ENCODE results near the gene MISP3.

Gene MISP3

DNA sequence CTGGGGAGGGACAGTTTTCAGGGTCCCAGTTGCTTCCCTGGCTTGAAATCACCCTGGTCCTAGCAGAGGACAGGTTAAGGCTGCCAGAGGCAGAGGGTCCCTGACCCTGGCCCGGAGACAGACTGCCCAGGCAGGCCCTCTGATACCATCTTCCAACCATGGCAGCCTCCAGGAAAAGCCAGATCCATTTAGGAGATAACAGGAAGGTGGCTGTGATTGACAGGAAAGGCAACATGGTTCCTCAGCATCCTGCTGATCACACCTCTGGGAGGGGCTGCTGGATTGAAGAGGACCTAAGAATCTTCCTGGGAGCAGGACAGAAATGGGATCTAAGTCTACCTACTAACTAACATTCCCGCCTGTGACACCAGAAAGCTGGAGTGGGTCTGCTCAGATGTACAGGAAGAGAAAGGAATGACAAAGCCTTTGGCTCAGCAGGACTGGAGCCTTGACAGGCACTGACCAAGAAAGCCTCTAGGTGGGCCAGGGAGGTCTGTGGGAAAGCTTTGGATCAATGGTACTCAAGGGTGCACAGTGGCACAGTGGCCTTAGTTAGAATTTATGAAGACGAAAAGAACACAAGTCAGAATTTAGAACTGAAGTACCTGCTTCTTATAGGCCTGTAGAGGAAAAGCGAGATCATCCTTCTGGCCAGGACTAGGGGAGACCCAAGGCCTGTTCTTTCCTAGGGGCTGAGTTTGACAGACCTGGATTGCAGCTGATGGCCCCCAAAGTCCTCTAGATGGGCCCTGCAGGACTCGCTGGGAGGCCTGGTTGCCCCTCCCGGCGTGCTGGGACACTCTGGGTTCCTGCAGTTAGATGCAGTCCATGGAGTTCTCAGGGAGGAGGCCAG lies 47.3 kb downstream of the MISP3 start:
- Histone ChIP-seq H3K9ac (ENCODE audit: low read depth, low read length) (no peak overlapping the region), H3K27me3 (ENCODE audit: insufficient read depth, low read length) (no peaks in the 10 kb centered on the region), H3K27ac (ENCODE audit: low read length) (no peak overlapping the region)

DNA sequence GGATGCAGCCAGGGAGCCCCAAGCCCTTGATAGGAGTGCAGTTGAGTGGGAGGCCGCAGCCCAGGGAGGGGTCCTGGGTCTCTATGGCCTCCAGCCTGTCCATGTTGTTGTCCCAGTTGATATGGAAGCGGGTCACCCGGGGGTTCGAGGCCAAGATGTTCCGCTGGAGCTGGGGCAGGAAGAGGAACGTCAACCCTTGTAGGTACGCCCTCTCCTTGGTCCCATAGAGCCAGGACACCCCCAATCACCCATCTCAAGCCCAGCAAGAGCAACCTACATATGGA lies 47.9 kb downstream of the MISP3 start:
- Histone ChIP-seq H3K27me3 (ENCODE audit: insufficient read depth, low read length) (no peaks in the 10 kb centered on the region), H3K4me1 (ENCODE audit: insufficient read depth, low read length) (peaks cover 10% of the 10 kb centered on the region; the same call in 1 of the 2 replicates), H3K9ac (ENCODE audit: low read depth, low read length) (no peak overlapping the region), H3K4me3 (ENCODE audit: low read length) (no peak overlapping the region), H3K9me3 (ENCODE audit: insufficient read depth, low read depth, low read length) (no peaks in the 10 kb centered on the region), H3K36me3 (ENCODE audit: insufficient read depth, low read depth, low read length) (peaks cover 29% of the 10 kb centered on the region), H3K27ac (ENCODE audit: low read length) (no peak overlapping the region)

More for the DNA sequence above, 47.3 kb downstream of the MISP3 start:
- Histone ChIP-seq H3K4me3 (ENCODE audit: low read length) (no peak overlapping the region), H3K4me1 (ENCODE audit: insufficient read depth, low read length) (peaks cover 10% of the 10 kb centered on the region; the same call in 1 of the 2 replicates), H3K9me3 (ENCODE audit: insufficient read depth, low read depth, low read length) (no peaks in the 10 kb centered on the region), H3K36me3 (ENCODE audit: insufficient read depth, low read depth, low read length) (peaks cover 23% of the 10 kb centered on the region)

DNA sequence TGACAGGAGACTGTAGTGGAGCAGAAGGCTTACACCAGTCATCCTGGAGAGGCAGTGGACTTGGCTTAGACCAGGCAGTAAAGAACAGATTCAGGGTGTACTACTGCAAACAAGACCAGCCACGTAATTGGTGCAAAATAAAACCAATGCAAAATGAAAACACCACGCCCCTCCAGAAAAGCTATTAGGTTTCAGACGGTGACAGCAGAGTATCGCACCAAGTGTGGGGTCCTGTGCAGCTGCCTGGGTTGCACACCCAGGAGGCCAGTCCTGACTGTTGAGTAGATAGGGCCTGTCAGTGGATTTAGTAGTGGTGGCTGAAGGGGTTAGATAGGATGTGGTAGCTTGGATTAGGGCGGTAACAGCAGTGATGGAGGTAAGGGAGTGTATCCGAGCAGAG lies 50.3 kb downstream of the MISP3 start:
- peaks cover 7% of the 10 kb centered on the region; the same call in 1 of the 2 replicates for H3K4me1 ChIP-seq (ENCODE audit: insufficient read depth, low read length)
- H3K4me3 ChIP-seq (ENCODE audit: low read length) = no peak overlapping the region
- H3K27ac ChIP-seq (ENCODE audit: low read length) = no peak overlapping the region
- no peaks in the 10 kb centered on the region for H3K27me3 ChIP-seq (ENCODE audit: insufficient read depth, low read length)
- no peaks in the 10 kb centered on the region for H3K9me3 ChIP-seq (ENCODE audit: insufficient read depth, low read depth, low read length)
- H3K9ac ChIP-seq (ENCODE audit: low read depth, low read length) = no peak overlapping the region
- peaks cover 35% of the 10 kb centered on the region for H3K36me3 ChIP-seq (ENCODE audit: insufficient read depth, low read depth, low read length)

Data from iPS-20b (cell line).